Smooth muscle cell (in vitro differentiated cells): Measurements from ENCODE around the gene NDUFV1. TPM values are rescaled to one million over a fixed set of nuclear protein-coding genes. Genes with fewer than 3 reads are reported as not detected.
"Not testable (repeated sequence)": the region's sequence is repeated elsewhere in the genome, so short reads cannot be mapped to it uniquely, and the experiment has no call there.

Experiments
- DNase-seq: peaks from one replicate; lab custom pipeline; 2025; ENCODE audit not compliant: unreplicated experiment; lab: John Stamatoyannopoulos, UW
- H2AFZ ChIP-seq: fragments of 200-600 bp; sonication (generic); 2 replicates; pipeline ENCODE4 v1.6.0; 2016; ENCODE audit warnings: antibody characterized with exemption, low read depth, mild to moderate bottlenecking
- H3F3A ChIP-seq: fragments of 200-600 bp; sonication (generic); 2 replicates; pipeline ENCODE4 v1.6.0; 2017; ENCODE audit warnings: antibody characterized with exemption, low read depth
- H3K27ac ChIP-seq: fragments of 200-600 bp; sonication (generic); 2 replicates; pipeline ENCODE4 v1.5.1; 2016; ENCODE audit warnings: low read depth, mild to moderate bottlenecking
- H3K27me3 ChIP-seq: fragments of 200-600 bp; sonication (generic); 2 replicates; pipeline ENCODE4 v1.6.1; 2016; ENCODE audit warnings: low read depth, mild to moderate bottlenecking
- H3K36me3 ChIP-seq: fragments of 200-600 bp; sonication (generic); 2 replicates; pipeline ENCODE4 v1.5.1; 2016; ENCODE audit warnings: low read depth
- H3K4me1 ChIP-seq: fragments of 200-600 bp; sonication (generic); 2 replicates; pipeline ENCODE4 v1.5.1; 2016; ENCODE audit warnings: low read depth
- H3K4me2 ChIP-seq: fragments of 200-600 bp; sonication (generic); 2 replicates; pipeline ENCODE4 v1.6.0; 2016; ENCODE audit warnings: mild to moderate bottlenecking
- H3K4me3 ChIP-seq: fragments of 200-600 bp; sonication (generic); 2 replicates; pipeline ENCODE4 v1.5.1; 2016; ENCODE audit warnings: mild to moderate bottlenecking
- H3K79me2 ChIP-seq: fragments of 200-600 bp; sonication (generic); 2 replicates; pipeline ENCODE4 v1.6.0; 2016; ENCODE audit warnings: low read depth, mild to moderate bottlenecking
- H3K9ac ChIP-seq: fragments of 200-600 bp; sonication (generic); 2 replicates; pipeline ENCODE4 v1.6.0; 2016; ENCODE audit warnings: low read depth
- H3K9me3 ChIP-seq: fragments of 200-600 bp; sonication (generic); replicated peaks from 2 replicates; pipeline ENCODE4 v1.5.1; 2016; ENCODE audit warnings: low read depth
- H4K20me1 ChIP-seq: fragments of 200-600 bp; sonication (generic); 2 replicates; pipeline ENCODE4 v1.6.0; 2016; ENCODE audit warnings: low read depth
- CTCF ChIP-seq: fragments of 200-600 bp; sonication (generic); IDR thresholded peaks from 2 replicates; pipeline ENCODE4 v1.5.1; 2017; ENCODE audit warnings: borderline replicate concordance, mild to moderate bottlenecking, antibody characterized with exemption; ENCODE audit not compliant: insufficient read depth, poor library complexity, severe bottlenecking
- WGBS: methylation state at CpG from one replicate; pipeline ENCODE4 v1.1.7; 2016; ENCODE audit warnings: low lambda C conversion rate; 5-methylcytosine and 5-hydroxymethylcytosine counted together
- polyA plus RNA-seq: library from polyadenylated mRNA; unstranded; fragments of >200 nt; fragmentation: Nextera tagmentation; extraction: Ambion mirVana; gene quantifications from 2 replicates; pipeline ENCODE4 v1.2.1, GENCODE V29; 2016
- total RNA-seq: library from RNA; depleted of rRNA; stranded (reverse); fragments of >200 nt; gene quantifications from 2 replicates; pipeline ENCODE4 v1.2.3, GENCODE V29; 2014

NDUFV1 gene
- total and polyA plus RNA-seq, 2 experiments from 2014 or later, result 111 to 201 TPM

DNA sequence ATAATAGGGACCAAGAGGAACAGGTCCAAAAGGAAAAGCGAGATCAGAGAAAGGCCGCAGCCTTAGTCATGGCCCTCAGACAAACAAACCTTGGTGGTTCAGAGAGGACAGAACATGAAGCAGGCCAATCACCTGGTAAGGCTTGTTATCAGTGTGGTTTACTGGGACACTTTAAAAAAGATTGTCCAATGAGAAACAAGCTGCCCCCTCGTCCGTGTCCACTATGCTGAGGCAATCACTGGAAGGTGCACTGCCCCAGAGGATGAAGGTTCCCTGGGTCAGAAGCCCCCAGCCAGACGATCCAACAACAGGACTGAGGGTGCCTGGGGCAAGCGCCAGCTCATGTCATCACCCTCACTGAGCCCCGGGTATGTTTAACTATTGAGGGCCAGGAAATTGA is 16.2 kb downstream of the NDUFV1 start:
- not testable (repeated sequence) for H3K27me3 ChIP-seq, H3K4me1 ChIP-seq, H3K36me3 ChIP-seq, H3K79me2 ChIP-seq, H3K9ac ChIP-seq, H3K27ac ChIP-seq, H3K4me2 ChIP-seq, H3K4me3 ChIP-seq, DNase-seq, H3K9me3 ChIP-seq, H4K20me1 ChIP-seq, H2AFZ ChIP-seq, H3F3A ChIP-seq
- 67% methylated on average over 7 of the region's 7 CpGs for WGBS

GRCh38 chr11:67623795-67624194 is 17.1 kb downstream of the NDUFV1 start:
- DNase-seq, H3K4me3 ChIP-seq: not testable (repeated sequence)

DNA sequence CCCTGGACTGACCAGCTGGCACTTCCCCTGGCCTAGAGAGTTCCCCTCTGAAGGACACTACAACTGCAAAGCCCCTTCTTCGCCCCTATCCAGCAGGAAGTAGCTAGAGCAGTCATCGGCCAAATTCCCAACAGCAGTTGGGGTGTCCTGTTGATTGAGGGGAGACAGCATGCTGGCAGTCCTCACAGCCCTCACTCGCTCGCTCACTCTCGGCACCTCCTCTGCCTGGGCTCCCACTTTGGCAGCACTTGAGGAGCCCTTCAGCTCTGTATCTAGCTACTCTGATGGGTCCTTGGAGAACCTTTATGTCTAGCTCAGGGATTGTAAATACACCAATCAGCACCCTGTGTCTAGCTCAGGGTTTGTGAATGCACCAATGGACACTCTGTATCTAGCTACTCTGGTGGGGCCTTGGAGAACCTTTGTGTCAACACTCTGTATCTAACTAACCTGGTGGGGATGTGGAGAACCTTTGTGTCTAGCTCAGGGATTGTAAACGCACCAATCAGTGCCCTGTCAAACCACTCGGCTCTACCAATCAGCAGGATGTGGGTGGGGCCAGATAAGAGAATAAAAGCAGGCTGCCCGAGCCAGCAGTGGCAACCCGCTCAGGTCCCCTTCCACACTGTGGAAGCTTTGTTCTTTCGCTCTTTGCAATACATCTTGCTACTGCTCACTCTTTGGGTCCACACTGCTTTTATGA is 19.5 kb downstream of the NDUFV1 start:
- H3K36me3 ChIP-seq, H3K4me3 ChIP-seq, H3K79me2 ChIP-seq, H4K20me1 ChIP-seq, H3K27ac ChIP-seq, H3K4me1 ChIP-seq, H3K27me3 ChIP-seq, H3K9ac ChIP-seq, H3K9me3 ChIP-seq, H3K4me2 ChIP-seq, DNase-seq, H2AFZ ChIP-seq, H3F3A ChIP-seq: not testable (repeated sequence)
- WGBS, result 91% methylated on average over 10 of the region's 10 CpGs

More at GRCh38 chr11:67623795-67624194, 17.1 kb downstream of the NDUFV1 start:
- H3F3A ChIP-seq, H3K36me3 ChIP-seq, H3K9ac ChIP-seq, H3K27me3 ChIP-seq, H3K4me1 ChIP-seq, H3K4me2 ChIP-seq, H3K9me3 ChIP-seq, H2AFZ ChIP-seq, H3K27ac ChIP-seq, H3K79me2 ChIP-seq, H4K20me1 ChIP-seq: not testable (repeated sequence)
- WGBS, result 91% methylated on average over 1 of the region's 1 CpG

DNA sequence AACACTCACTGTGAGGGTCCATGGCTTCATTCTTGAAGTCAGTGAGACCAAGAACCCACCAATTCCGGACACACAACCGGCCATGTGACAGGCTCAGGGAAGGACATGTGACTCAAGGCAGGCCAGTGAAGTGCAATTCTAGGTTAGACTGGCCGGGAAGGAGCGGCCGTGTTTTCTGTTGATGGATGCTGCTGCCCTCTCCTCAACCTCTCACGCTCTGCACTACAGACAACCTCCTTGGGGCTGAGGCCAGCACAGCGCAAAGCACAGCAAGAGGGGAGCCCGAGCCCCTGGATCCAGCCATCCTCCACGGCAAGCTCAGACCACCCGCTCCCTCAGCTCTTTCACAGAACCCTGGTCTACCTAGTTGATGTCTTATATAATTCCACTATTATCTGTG is 20.2 kb downstream of the NDUFV1 start:
- H2AFZ ChIP-seq, result no peak overlapping the region
- H3K4me3 ChIP-seq, result no peak overlapping the region
- H4K20me1 ChIP-seq, result peaks cover 2% of the 10 kb centered on the region
- 89% methylated on average over 10 of the region's 10 CpGs for WGBS
- no peak overlapping the region for H3K9ac ChIP-seq
- no peaks in the 10 kb centered on the region for H3K79me2 ChIP-seq
- no peaks in the 10 kb centered on the region for H3K27me3 ChIP-seq
- H3K27ac ChIP-seq, result no peak overlapping the region
- no peaks in the 10 kb centered on the region for H3K36me3 ChIP-seq
- no peaks in the 10 kb centered on the region for H3K9me3 ChIP-seq
- H3K4me2 ChIP-seq, result no peak overlapping the region
- H3K4me1 ChIP-seq, result peaks cover under 1% of the 10 kb centered on the region
- no peak for DNase-seq
- no peaks in the 10 kb centered on the region for H3F3A ChIP-seq
- TF ChIP-seq CTCF, result no peak

DNA sequence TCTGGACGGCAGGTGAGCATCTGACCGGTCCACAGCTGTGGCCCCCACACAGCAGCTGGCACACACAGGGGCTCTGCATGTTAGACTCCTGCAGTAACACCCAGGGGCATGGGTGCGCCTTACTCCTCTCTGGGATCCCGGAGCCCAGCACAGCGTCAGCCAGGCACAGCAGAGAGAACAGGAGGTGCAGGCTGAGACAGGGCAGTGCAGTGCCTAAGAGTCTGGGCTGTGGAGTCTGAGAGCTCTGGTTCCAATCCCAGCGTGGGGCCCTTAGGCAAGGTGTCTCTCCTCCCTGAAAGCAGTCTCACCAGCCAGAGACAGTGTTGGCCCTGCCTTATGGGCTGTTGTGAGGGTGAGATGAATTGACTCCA is 20.7 kb downstream of the NDUFV1 start:
- no peak overlapping the region for H3K27ac ChIP-seq
- no peaks in the 10 kb centered on the region for H3K27me3 ChIP-seq
- no peak for TF ChIP-seq CTCF
- H3K4me1 ChIP-seq, result no peaks in the 10 kb centered on the region
- no peaks in the 10 kb centered on the region for H3F3A ChIP-seq
- no peaks in the 10 kb centered on the region for H3K79me2 ChIP-seq
- DNase-seq, result no peak
- WGBS, result 86% methylated on average over 6 of the region's 6 CpGs
- no peak overlapping the region for H3K4me3 ChIP-seq
- H2AFZ ChIP-seq, result no peak overlapping the region
- H3K9me3 ChIP-seq, result no peaks in the 10 kb centered on the region
- no peak overlapping the region for H3K4me2 ChIP-seq
- no peak overlapping the region for H3K9ac ChIP-seq
- no peaks in the 10 kb centered on the region for H3K36me3 ChIP-seq
- H4K20me1 ChIP-seq, result no peaks in the 10 kb centered on the region
